Sigmoid colon (tissue), 7 donors: ENCODE measurements around the gene KLF1. TPM values are rescaled to one million over a fixed set of nuclear protein-coding genes. Genes with fewer than 3 reads are reported as not detected.

Experiments used
- DNase-seq: peaks from one replicate; pipeline ENCODE4 v3.0.0-alpha.2; 2019
- H3K27ac ChIP-seq, 4 donors: fragments of 200-600 bp; sonication (generic); one replicate each; pipeline ENCODE4 v1.5.1; 2016 to 2019; ENCODE audit warnings: mild to moderate bottlenecking in 1 of 4
- H3K27me3 ChIP-seq, 3 donors: fragments of 200-600 bp; sonication (generic); one replicate each; pipeline ENCODE4 v1.5.1; 2019; ENCODE audit warnings: mild to moderate bottlenecking in 1 of 3
- H3K36me3 ChIP-seq, 4 donors: fragments of 200-600 bp; sonication (generic); one replicate each; pipeline ENCODE4 v1.5.1; 2016 to 2019
- H3K4me1 ChIP-seq, 4 donors: fragments of 200-600 bp; sonication (generic); one replicate each; pipeline ENCODE4 v1.5.1; 2017 to 2019
- H3K4me3 ChIP-seq, 4 donors: fragments of 200-600 bp; sonication (generic); one replicate each; pipeline ENCODE4 v1.5.1; 2017 to 2019; ENCODE audit warnings: mild to moderate bottlenecking in 2 of 4, moderate library complexity in 1 of 4
- H3K9me3 ChIP-seq, 4 donors: fragments of 200-600 bp in 3 of 4; sonication (generic) in 3 of 4; one replicate each; pipeline versions ENCODE4 v1.5.1 to v1.6.1; 2013 to 2019
- CTCF ChIP-seq, 4 experiments: fragments of 450-650 bp in 3 of 4; fragments of 200-600 bp in 1 of 4; IDR thresholded peaks; one replicate each; pipeline ENCODE4 v1.5.1; 2016 to 2019; ENCODE audit warnings: antibody characterized with exemption in 4 of 4, mild to moderate bottlenecking in 3 of 4, moderate library complexity in 2 of 4
- EP300 ChIP-seq, 4 donors: sonication (generic); formaldehyde crosslinking; IDR thresholded peaks; one replicate each; pipeline ENCODE4 v1.6.1; 2017; ENCODE audit warnings: antibody characterized with exemption in 4 of 4
- POLR2A ChIP-seq, 2 donors: fragments of 450-650 bp; IDR thresholded peaks; one replicate each; pipeline ENCODE4 v1.6.1; 2016; ENCODE audit warnings: antibody characterized with exemption in 2 of 2, mild to moderate bottlenecking in 2 of 2, moderate library complexity in 2 of 2
- POLR2AphosphoS5 ChIP-seq, 4 donors: sonication (generic); formaldehyde crosslinking; IDR thresholded peaks; one replicate each; pipeline ENCODE4 v1.6.1; 2017; ENCODE audit warnings: antibody characterized with exemption in 4 of 4
- WGBS, 2 donors: extraction: QIAGEN DNeasy Blood & Tissue Kit; methylation state at CpG; one replicate each; pipeline ENCODE4 v1.1.7; 2013; 5-methylcytosine and 5-hydroxymethylcytosine counted together
- intact Hi-C: fragments of 100-400 bp; cut with DNase I; formaldehyde crosslinking; loops from one replicate; pipeline ENCODE4 v1.15.1; 2023
- polyA plus RNA-seq, 3 donors: library from polyadenylated mRNA; stranded (reverse); fragments of 200-250 nt; gene quantifications; one replicate each; pipeline ENCODE4 v1.2.3, GENCODE V29; 2013
- total RNA-seq, 4 donors: library from RNA; depleted of rRNA; stranded (reverse); fragments of >200 nt; gene quantifications; one replicate each; pipeline ENCODE4 v1.1.0, GENCODE V29; 2016
- donor health status: healthy with polysubstance abuse.
- donor health status: Bipolar disorder and iron deficiency.
- donor health status: healthy.

KLF1 gene
- total and polyA plus RNA-seq, 7 donors = 0.10 TPM; not detected in 6

- TF ChIP-seq POLR2AphosphoS5 (IDR thresholded peaks at IDR 0.05) = no peak
- no peak for TF ChIP-seq CTCF (IDR thresholded peaks at IDR 0.05)
- TF ChIP-seq POLR2A (IDR thresholded peaks at IDR 0.05) = no peak
- TF ChIP-seq EP300 (IDR thresholded peaks at IDR 0.05) = no peak
- no peak overlapping the region for H3K4me3 ChIP-seq
- DNase-seq = no peak
- no peaks in the 10 kb centered on the region for H3K9me3 ChIP-seq
- peaks cover 5 to 23% (median 15%) of the 10 kb centered on the region in 3 donors for H3K27me3 ChIP-seq
- WGBS, 2 donors = 73 to 86% methylated on average over 12 of the region's 12 CpGs
- peaks cover 0 to 36% (median 31%) of the 10 kb centered on the region in 4 donors for H3K4me1 ChIP-seq
- no peak overlapping the region for H3K27ac ChIP-seq
- intact Hi-C loops = loop anchor here (10.0 kb wide), 1 partner anchor 220 kb away; the partner anchor contains the start of gene LYL1
- H3K36me3 ChIP-seq = no peaks in the 10 kb centered on the region
Measured at GRCh38 chr19:12884627-12884925, 2.4 kb downstream of the KLF1 start.

- DNase-seq = no peak
- H3K27ac ChIP-seq = no peak overlapping the region
- peaks cover 5 to 23% (median 15%) of the 10 kb centered on the region in 3 donors for H3K27me3 ChIP-seq
- no peak for TF ChIP-seq EP300 (IDR thresholded peaks at IDR 0.05)
- no peak for TF ChIP-seq POLR2A (IDR thresholded peaks at IDR 0.05)
- TF ChIP-seq POLR2AphosphoS5 (IDR thresholded peaks at IDR 0.05) = no peak
- no peak for TF ChIP-seq CTCF (IDR thresholded peaks at IDR 0.05)
- no peak overlapping the region for H3K4me3 ChIP-seq
- H3K36me3 ChIP-seq = no peaks in the 10 kb centered on the region
- H3K4me1 ChIP-seq = peaks cover 0 to 36% (median 31%) of the 10 kb centered on the region in 4 donors
- WGBS, 2 donors = 93 to 95% methylated on average over 3 of the region's 3 CpGs
- intact Hi-C loops = loop anchor here (10.0 kb wide), 1 partner anchor 221 kb away; the partner anchor contains the start of gene LYL1
- H3K9me3 ChIP-seq = no peaks in the 10 kb centered on the region
Measured at GRCh38 chr19:12884202-12884601, 2.8 kb downstream of the KLF1 start.

- Histone ChIP-seq H3K4me1 (peaks cover 0 to 36% (median 31%) of the 10 kb centered on the region in 4 donors), H3K27ac (no peak overlapping the region), H3K27me3 (peaks cover 5 to 23% (median 15%) of the 10 kb centered on the region in 3 donors), H3K9me3 (no peaks in the 10 kb centered on the region), H3K36me3 (peaks cover 0 to 13% (median 10%) of the 10 kb centered on the region in 4 donors), H3K4me3 (no peak overlapping the region)
- DNase-seq = no peak
- TF ChIP-seq POLR2A (IDR thresholded peaks at IDR 0.05) (no peak), POLR2AphosphoS5 (IDR thresholded peaks at IDR 0.05) (no peak), EP300 (IDR thresholded peaks at IDR 0.05) (no peak), CTCF (IDR thresholded peaks at IDR 0.05) (no peak)
- intact Hi-C loops = loop anchor here (10.0 kb wide), 1 partner anchor 222 kb away; the partner anchor contains the start of gene LYL1
- WGBS, 2 donors = 89 to 93% methylated on average over 3 of the region's 3 CpGs
Measured at GRCh38 chr19:12882589-12882988, 4.4 kb downstream of the KLF1 start.

GRCh38 chr19:12881172-12881808, 5.7 kb downstream of the KLF1 start, which contains the start of gene DNASE2:
TSS of gene DNASE2 (minus strand) at chr19:12881449. CDS start at chr19:12881375, 74 bp downstream.
- peaks cover 0 to 36% (median 31%) of the 10 kb centered on the region in 4 donors for H3K4me1 ChIP-seq
- 0% methylated on average over 38 of the region's 38 CpGs for WGBS, 2 donors
- peaks cover 5 to 21% (median 15%) of the 10 kb centered on the region in 3 donors for H3K27me3 ChIP-seq
- DNase-seq = peak; percentile 99
- TF ChIP-seq CTCF (IDR thresholded peaks at IDR 0.05) = no peak
- peak; percentile 86 to 97 (median 89) for TF ChIP-seq POLR2AphosphoS5 (IDR thresholded peaks at IDR 0.05)
- TF ChIP-seq EP300 (IDR thresholded peaks at IDR 0.05) = peak in 2 of 4 donors; percentile 21 to 75
- TF ChIP-seq POLR2A (IDR thresholded peaks at IDR 0.05) = peak; percentile 58 to 66
- intact Hi-C loops = loop anchor here (10.0 kb wide), 1 partner anchor 224 kb away; the partner anchor contains the start of gene LYL1
- H3K4me3 ChIP-seq = peak within 1 kb of the TSS; percentile 50 to 88 (median 80)
- no peaks in the 10 kb centered on the region for H3K9me3 ChIP-seq
- H3K36me3 ChIP-seq = peaks cover 0 to 26% (median 14%) of the 10 kb centered on the region in 4 donors
- H3K27ac ChIP-seq = peak within 1 kb of the TSS; percentile 89 to 97 (median 94)
